ENCODE measurements around the gene ATRNL1.

DNA sequence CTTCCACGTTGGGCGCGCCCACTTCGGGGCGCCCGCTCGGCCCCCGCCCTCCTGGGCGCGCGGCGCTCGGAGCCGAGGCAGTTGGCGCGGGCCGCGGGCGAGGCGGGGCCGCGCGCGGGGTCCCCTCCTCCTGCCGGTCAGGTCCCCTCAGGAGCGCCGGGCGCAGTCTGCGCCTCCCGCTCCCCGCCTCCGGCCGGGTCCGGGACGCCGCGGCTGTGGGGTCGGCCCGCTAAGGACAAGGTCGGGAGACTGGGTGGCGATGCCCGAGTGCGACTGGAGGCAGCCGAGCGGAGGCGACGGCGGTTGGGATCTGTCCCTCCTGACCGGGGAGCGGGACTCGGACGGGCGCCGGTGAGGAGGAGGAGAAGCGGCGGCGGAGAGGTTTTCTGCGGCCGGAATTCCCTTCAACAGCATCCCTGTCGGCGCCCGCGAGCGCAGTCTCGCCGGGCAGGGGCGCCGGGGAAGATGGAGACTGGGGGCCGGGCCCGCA lies at the start of gene ATRNL1:
- TF ChIP-seq, protein P1, sequence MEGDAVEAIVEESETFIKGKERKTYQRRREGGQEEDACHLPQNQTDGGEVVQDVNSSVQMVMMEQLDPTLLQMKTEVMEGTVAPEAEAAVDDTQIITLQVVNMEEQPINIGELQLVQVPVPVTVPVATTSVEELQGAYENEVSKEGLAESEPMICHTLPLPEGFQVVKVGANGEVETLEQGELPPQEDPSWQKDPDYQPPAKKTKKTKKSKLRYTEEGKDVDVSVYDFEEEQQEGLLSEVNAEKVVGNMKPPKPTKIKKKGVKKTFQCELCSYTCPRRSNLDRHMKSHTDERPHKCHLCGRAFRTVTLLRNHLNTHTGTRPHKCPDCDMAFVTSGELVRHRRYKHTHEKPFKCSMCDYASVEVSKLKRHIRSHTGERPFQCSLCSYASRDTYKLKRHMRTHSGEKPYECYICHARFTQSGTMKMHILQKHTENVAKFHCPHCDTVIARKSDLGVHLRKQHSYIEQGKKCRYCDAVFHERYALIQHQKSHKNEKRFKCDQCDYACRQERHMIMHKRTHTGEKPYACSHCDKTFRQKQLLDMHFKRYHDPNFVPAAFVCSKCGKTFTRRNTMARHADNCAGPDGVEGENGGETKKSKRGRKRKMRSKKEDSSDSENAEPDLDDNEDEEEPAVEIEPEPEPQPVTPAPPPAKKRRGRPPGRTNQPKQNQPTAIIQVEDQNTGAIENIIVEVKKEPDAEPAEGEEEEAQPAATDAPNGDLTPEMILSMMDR (IDR thresholded peaks at IDR 0.05; ENCODE audit: control extremely low read depth in 1 of 3, insufficient read depth in 1 of 3, low read depth in 1 of 3, low read length in 3 of 3): no peak
- TF ChIP-seq, protein P2, sequence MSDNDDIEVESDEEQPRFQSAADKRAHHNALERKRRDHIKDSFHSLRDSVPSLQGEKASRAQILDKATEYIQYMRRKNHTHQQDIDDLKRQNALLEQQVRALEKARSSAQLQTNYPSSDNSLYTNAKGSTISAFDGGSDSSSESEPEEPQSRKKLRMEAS (IDR thresholded peaks at IDR 0.05): no peak
- TF ChIP-seq TAF1 (IDR thresholded peaks at IDR 0.05; ENCODE audit: low read depth, low read length) (peak; percentile 62), POLR2A (IDR thresholded peaks at IDR 0.05; ENCODE audit: control extremely low read depth in 1 of 2, low read depth in 2 of 2, low read length in 2 of 2) (0 out of 3 replicates have a peak, but pooled peaks of 1 of the 2 experiments have one; percentile 22), RNF2 (IDR thresholded peaks at IDR 0.05; ENCODE audit: borderline replicate concordance, low read depth, low read length, missing control alignments, poor library complexity, severe bottlenecking) (no peak), CEBPB (IDR thresholded peaks at IDR 0.05; ENCODE audit: low read depth, low read length) (no peak), SIN3A (conservative IDR thresholded peaks at IDR 0.05 in 1 of 2, IDR thresholded peaks at IDR 0.05 in 1 of 2; ENCODE audit: low read depth in 1 of 2, low read length in 2 of 2) (peak in 1 of 2 experiments; percentile 42; a peak in 1 of 4 replicates), EP300 (IDR thresholded peaks at IDR 0.05; ENCODE audit: borderline replicate concordance in 1 of 2, low read depth in 2 of 2, low read length in 2 of 2) (no peak), JUN (IDR thresholded peaks at IDR 0.05; ENCODE audit: low read depth, low read length) (no peak), KDM1A (IDR thresholded peaks at IDR 0.05; ENCODE audit: borderline replicate concordance, low read length) (no peak), CHD2 (IDR thresholded peaks at IDR 0.05; ENCODE audit: low read length) (no peak), BRCA1 (IDR thresholded peaks at IDR 0.05; ENCODE audit: low read depth, low read length) (no peak)

Measured in H1 (cell line).